DND-41 (cell line): ENCODE measurements around the gene HSD17B3.

Source experiments
- ATAC-seq: fragments of 200-7000 bp; cut with Tn5 transposase; 3 replicates; pipeline ENCODE4 v1.9.1; 2021; ENCODE audit warnings: low read depth; ENCODE audit not compliant: insufficient read depth
- DNase-seq: peaks from one replicate; pipeline ENCODE4 v3.0.0-alpha.2; 2020
- H2AFZ ChIP-seq: 2 replicates; pipeline ENCODE4 v1.6.0; 2012; ENCODE audit warnings: low read depth, low read length
- H3K27ac ChIP-seq: 2 replicates; pipeline ENCODE4 v1.5.1; 2012; ENCODE audit warnings: low read length, inconsistent platforms
- H3K27me3 ChIP-seq: fragments of 200-600 bp; sonication (generic); 2 replicates; pipeline ENCODE4 v1.6.0; 2012; ENCODE audit warnings: low read length, mild to moderate bottlenecking, inconsistent platforms; ENCODE audit not compliant: insufficient read depth, poor library complexity
- H3K36me3 ChIP-seq: 2 replicates; pipeline ENCODE4 v1.5.1; 2012; ENCODE audit warnings: low read length, inconsistent platforms; ENCODE audit not compliant: insufficient read depth
- H3K4me1 ChIP-seq: 2 replicates; pipeline ENCODE4 v1.5.1; 2012; ENCODE audit warnings: mild to moderate bottlenecking, low read length; ENCODE audit not compliant: insufficient read depth
- H3K4me2 ChIP-seq: 2 replicates; pipeline ENCODE4 v1.6.0; 2012; ENCODE audit warnings: mild to moderate bottlenecking, moderate library complexity, low read length, inconsistent platforms; ENCODE audit not compliant: insufficient read depth
- H3K4me3 ChIP-seq, 2 experiments: fragments of 200-600 bp in 1 of 2; shearing (Covaris generic) in 1 of 2; 2 replicates each; pipeline ENCODE4 v1.5.1; 2012 to 2016; ENCODE audit warnings: inconsistent platforms in 2 of 2, low read length in 2 of 2, mild to moderate bottlenecking in 2 of 2, low read depth in 1 of 2, moderate library complexity in 1 of 2
- H3K79me2 ChIP-seq: 2 replicates; pipeline ENCODE4 v1.6.0; 2012; ENCODE audit warnings: low read length, inconsistent platforms; ENCODE audit not compliant: insufficient read depth
- H3K9ac ChIP-seq: 2 replicates; pipeline ENCODE4 v1.6.0; 2012; ENCODE audit warnings: low read depth, mild to moderate bottlenecking, inconsistent platforms, low read length, moderate library complexity
- H3K9me3 ChIP-seq: 2 replicates; pipeline ENCODE4 v1.5.1; 2012; ENCODE audit warnings: low read length, moderate library complexity, mild to moderate bottlenecking, inconsistent platforms; ENCODE audit not compliant: insufficient read depth, severe bottlenecking
- H4K20me1 ChIP-seq: 2 replicates; pipeline ENCODE4 v1.6.0; 2012; ENCODE audit warnings: low read length; ENCODE audit not compliant: insufficient read depth
- EZH2 ChIP-seq: IDR thresholded peaks from 3 replicates; pipeline ENCODE4 v1.6.1; 2012; ENCODE audit warnings: borderline replicate concordance, low read depth, mild to moderate bottlenecking, moderate library complexity, low read length, inconsistent platforms; ENCODE audit not compliant: severe bottlenecking
- TF ChIP-seq, protein P1 (sequence below): IDR thresholded peaks from 2 replicates; pipeline ENCODE4 v1.5.1; 2012; ENCODE audit warnings: borderline replicate concordance, low read length, moderate library complexity, mild to moderate bottlenecking; ENCODE audit not compliant: poor library complexity, severe bottlenecking; ENCODE audit errors: extremely low read depth

Gene HSD17B3

DNA sequence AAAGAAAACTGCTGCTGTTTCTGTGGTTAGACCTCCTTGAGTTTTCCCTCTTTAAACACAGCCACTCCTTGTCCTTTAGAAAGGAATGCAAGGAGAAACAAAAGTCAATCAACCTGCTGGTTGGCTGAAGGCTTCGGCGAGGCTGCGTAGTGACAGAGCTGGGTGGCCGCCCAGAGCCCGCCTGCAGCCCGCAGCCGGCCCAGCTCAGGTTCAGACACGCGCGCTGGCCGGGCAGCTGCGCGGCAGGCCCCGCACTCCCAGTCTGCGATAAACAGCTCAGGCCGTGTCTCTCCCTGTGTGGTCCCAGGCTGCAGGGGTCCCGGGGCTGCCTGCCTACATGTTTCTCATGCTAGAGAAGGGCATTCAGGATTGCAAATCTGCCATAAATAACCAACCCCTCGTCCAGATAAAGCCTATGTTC is 115.4 kb downstream of the HSD17B3 start:
- H3K79me2 ChIP-seq = no peaks in the 10 kb centered on the region
- H3K9me3 ChIP-seq = peaks cover 2% of the 10 kb centered on the region
- H4K20me1 ChIP-seq = no peaks in the 10 kb centered on the region
- H3K27ac ChIP-seq = no peak overlapping the region
- no peak for ATAC-seq
- no peak overlapping the region for H2AFZ ChIP-seq
- H3K4me2 ChIP-seq = no peak overlapping the region
- no peak for DNase-seq
- no peaks in the 10 kb centered on the region for H3K36me3 ChIP-seq
- H3K9ac ChIP-seq = no peak overlapping the region
- no peak overlapping the region for H3K4me3 ChIP-seq
- H3K27me3 ChIP-seq = peaks cover 4% of the 10 kb centered on the region
- no peaks in the 10 kb centered on the region for H3K4me1 ChIP-seq
- TF ChIP-seq EZH2 = no peak
- TF ChIP-seq, protein P1, sequence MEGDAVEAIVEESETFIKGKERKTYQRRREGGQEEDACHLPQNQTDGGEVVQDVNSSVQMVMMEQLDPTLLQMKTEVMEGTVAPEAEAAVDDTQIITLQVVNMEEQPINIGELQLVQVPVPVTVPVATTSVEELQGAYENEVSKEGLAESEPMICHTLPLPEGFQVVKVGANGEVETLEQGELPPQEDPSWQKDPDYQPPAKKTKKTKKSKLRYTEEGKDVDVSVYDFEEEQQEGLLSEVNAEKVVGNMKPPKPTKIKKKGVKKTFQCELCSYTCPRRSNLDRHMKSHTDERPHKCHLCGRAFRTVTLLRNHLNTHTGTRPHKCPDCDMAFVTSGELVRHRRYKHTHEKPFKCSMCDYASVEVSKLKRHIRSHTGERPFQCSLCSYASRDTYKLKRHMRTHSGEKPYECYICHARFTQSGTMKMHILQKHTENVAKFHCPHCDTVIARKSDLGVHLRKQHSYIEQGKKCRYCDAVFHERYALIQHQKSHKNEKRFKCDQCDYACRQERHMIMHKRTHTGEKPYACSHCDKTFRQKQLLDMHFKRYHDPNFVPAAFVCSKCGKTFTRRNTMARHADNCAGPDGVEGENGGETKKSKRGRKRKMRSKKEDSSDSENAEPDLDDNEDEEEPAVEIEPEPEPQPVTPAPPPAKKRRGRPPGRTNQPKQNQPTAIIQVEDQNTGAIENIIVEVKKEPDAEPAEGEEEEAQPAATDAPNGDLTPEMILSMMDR = no peak

DNA sequence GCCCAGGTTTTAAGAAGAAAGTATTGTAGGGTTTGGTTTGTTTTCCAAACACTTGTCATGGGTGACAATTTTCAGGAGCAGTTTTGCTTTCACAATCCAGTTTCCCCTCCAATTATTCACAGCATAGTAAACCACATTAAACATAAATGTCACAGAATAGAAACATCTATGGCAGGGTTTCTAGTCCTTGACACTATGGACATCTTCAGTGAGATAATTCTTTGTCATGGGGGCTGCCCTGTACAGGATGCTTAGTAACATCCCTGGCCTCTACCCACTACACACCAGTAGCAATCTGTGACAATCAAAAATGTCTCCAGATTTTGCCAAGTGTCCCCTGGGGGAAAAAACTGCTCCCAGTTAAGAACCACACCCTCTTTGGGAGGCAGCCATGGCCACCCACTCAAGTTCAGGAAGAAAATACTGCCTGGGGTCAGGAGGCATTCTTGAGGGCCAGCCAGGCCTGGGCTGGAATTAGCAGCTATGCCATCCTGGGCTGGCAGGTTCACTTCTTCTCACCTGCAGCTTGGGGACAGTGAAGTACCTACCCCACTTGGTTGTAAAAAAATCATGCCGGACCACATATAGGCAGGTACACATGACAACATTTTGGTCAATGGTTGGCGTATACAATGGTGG is 116.3 kb downstream of the HSD17B3 start:
- Histone ChIP-seq H3K4me2 (no peak overlapping the region), H2AFZ (no peak overlapping the region), H3K4me1 (no peaks in the 10 kb centered on the region), H3K27me3 (peaks cover 6% of the 10 kb centered on the region), H3K36me3 (no peaks in the 10 kb centered on the region), H3K4me3 (no peak overlapping the region), H3K79me2 (no peaks in the 10 kb centered on the region), H4K20me1 (no peaks in the 10 kb centered on the region), H3K27ac (no peak overlapping the region), H3K9me3 (peaks cover 2% of the 10 kb centered on the region), H3K9ac (no peak overlapping the region)
- ATAC-seq (no peak), DNase-seq (no peak)
- TF ChIP-seq, protein P1 = no peak
- no peak for TF ChIP-seq EZH2
